ENCODE data around the gene CDH23. TPM values are rescaled to one million over a fixed set of nuclear protein-coding genes. Genes with fewer than 3 reads are reported as not detected.

CDH23 gene
- total RNA-seq, 1 experiment from 2014 or later: 0.02 TPM

DNA sequence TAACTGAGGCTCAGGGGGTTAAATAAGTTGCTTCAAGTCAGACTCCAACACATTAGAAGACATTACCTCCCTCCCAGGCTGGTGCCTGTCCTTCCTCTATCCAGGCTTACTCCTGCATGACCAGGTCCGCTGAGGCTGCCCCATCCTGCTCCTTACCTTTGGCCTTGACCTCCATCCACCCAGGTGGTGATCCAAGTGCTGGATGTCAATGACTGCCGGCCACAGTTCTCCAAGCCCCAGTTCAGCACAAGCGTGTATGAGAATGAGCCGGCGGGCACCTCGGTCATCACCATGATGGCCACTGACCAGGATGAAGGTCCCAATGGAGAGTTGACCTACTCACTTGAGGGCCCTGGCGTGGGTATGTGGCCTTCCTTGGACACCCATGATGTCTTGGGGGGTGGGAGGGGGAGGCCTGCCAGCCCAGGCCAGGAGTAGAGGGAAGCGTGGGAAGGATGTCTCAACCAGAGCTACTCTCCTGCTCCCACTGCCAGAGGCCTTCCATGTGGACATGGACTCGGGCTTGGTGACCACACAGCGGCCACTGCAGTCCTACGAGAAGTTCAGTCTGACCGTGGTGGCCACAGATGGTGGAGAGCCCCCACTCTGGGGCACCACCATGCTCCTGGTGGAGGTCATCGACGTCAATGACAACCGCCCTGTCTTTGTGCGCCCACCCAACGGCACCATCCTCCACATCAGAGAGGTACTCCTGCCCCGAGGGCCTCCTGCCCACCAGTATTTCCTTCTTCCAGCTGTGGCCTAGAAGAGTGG is 406.2 kb downstream of the CDH23 start:
- Mint-ChIP-seq H3K4me3 (ENCODE audit: unreplicated experiment) (no peak overlapping the region), H3K36me3 (ENCODE audit: insufficient read depth, unreplicated experiment) (no peaks in the 10 kb centered on the region), H3K4me1 (ENCODE audit: insufficient read depth, unreplicated experiment) (no peaks in the 10 kb centered on the region), H3K27ac (ENCODE audit: low read depth, unreplicated experiment) (no peak overlapping the region), H3K27me3 (ENCODE audit: insufficient read depth, unreplicated experiment) (peaks cover 15% of the 10 kb centered on the region), H3K9me3 (ENCODE audit: unreplicated experiment) (no peaks in the 10 kb centered on the region)
- intact Hi-C loops (cut with micrococcal nuclease): no loop called here
- TF ChIP-seq CTCF (IDR thresholded peaks at IDR 0.05; ENCODE audit: unreplicated experiment): no peak
- ChIA-PET CTCF (interaction anchor here (0.8 kb wide), 1 partner anchor 203 kb away, joined by 3 read pairs; no protein-coding TSS in a partner anchor), POLR2A (no interaction called here)
- BruUV-seq (replicated peaks): no TSS peak
- DNase-seq (ENCODE audit: unreplicated experiment): no peak

GRCh38 chr10:71804077-71804476 is 407.4 kb downstream of the CDH23 start:
- H3K4me1 Mint-ChIP-seq (ENCODE audit: insufficient read depth, unreplicated experiment): no peaks in the 10 kb centered on the region
- H3K27me3 Mint-ChIP-seq (ENCODE audit: insufficient read depth, unreplicated experiment): peaks cover 15% of the 10 kb centered on the region
- no peak for TF ChIP-seq CTCF (IDR thresholded peaks at IDR 0.05; ENCODE audit: unreplicated experiment)
- ChIA-PET CTCF (no interaction called here), POLR2A (interaction anchor here (0.9 kb wide), 1 partner anchor 10 kb away, joined by 4 read pairs; no protein-coding TSS in a partner anchor)
- intact Hi-C loops (cut with micrococcal nuclease): no loop called here
- no peaks in the 10 kb centered on the region for H3K9me3 Mint-ChIP-seq (ENCODE audit: unreplicated experiment)
- DNase-seq (ENCODE audit: unreplicated experiment): no peak
- no TSS peak for BruUV-seq (replicated peaks)
- no peaks in the 10 kb centered on the region for H3K36me3 Mint-ChIP-seq (ENCODE audit: insufficient read depth, unreplicated experiment)
- H3K27ac Mint-ChIP-seq (ENCODE audit: low read depth, unreplicated experiment): no peak overlapping the region
- H3K4me3 Mint-ChIP-seq (ENCODE audit: unreplicated experiment): no peak overlapping the region

DNA sequence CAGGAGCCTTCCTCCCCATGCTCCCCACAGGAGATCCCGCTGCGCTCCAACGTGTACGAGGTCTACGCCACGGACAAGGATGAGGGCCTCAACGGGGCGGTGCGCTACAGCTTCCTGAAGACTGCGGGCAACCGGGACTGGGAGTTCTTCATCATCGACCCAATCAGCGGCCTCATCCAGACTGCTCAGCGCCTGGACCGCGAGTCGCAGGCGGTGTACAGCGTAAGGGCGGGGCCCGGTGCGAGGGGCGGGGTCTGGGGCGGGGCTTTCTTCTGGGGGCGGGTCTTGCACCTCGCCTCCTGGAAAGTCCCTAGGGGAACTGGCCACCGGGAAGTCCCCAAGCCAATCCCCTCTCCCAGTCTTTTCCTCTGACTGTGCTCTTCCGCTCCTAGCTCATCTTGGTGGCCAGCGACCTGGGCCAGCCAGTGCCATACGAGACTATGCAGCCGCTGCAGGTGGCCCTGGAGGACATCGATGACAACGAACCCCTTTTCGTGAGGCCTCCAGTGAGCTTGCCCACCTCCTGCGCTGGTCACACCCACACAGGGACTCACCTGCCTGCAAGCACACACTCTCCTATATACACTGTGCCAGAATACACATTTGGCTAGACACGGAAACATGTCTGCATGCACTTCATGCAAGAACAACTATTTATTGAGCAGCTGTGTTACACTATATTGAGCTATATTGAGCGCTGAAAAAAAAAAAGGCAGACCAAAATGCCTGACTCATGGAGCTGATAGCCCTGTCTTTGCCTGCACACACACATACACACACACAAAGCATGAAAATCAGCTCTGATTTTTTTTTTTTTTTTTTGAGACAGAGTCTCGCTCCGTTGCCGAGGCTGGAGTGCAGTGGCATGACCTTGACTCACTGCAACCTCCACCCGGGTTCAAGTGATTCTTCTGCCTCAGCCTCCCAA is 409.3 kb downstream of the CDH23 start:
- POLR2A ChIA-PET: interaction anchor here (1.6 kb wide), 1 partner anchor 12 kb away, joined by 3 read pairs; no protein-coding TSS in a partner anchor
- no peaks in the 10 kb centered on the region for H3K4me1 Mint-ChIP-seq (ENCODE audit: insufficient read depth, unreplicated experiment)
- H3K36me3 Mint-ChIP-seq (ENCODE audit: insufficient read depth, unreplicated experiment): peaks cover 6% of the 10 kb centered on the region
- no peak overlapping the region for H3K27ac Mint-ChIP-seq (ENCODE audit: low read depth, unreplicated experiment)
- no peak for DNase-seq (ENCODE audit: unreplicated experiment)
- no TSS peak for BruUV-seq (replicated peaks)
- TF ChIP-seq CTCF (IDR thresholded peaks at IDR 0.05; ENCODE audit: unreplicated experiment): no peak
- H3K9me3 Mint-ChIP-seq (ENCODE audit: unreplicated experiment): no peaks in the 10 kb centered on the region
- CTCF ChIA-PET: interaction anchor here (0.5 to 1.3 kb wide), 10 partner anchors 89 to 487 kb away, joined by 3 to 7 read pairs (median 4); partner anchors contain the start of gene SLC29A3
- intact Hi-C loops (cut with micrococcal nuclease): no loop called here
- H3K27me3 Mint-ChIP-seq (ENCODE audit: insufficient read depth, unreplicated experiment): peaks cover 15% of the 10 kb centered on the region
- H3K4me3 Mint-ChIP-seq (ENCODE audit: unreplicated experiment): no peak overlapping the region
